Thoracic aorta (tissue), 2 donors: Measurements from ENCODE around the gene FAM72C. TPM values are rescaled to one million over a fixed set of nuclear protein-coding genes. Genes with fewer than 3 reads are reported as not detected.
A peak's percentile ranks its signal among the peaks of the same experiment; 100 is the strongest.
"Not testable (repeated sequence)": the region's sequence is repeated elsewhere in the genome, so short reads cannot be mapped to it uniquely, and the experiment has no call there.

Experiments used
- ATAC-seq: fragments of 150-250 bp; one replicate; pipeline ENCODE4 v1.8.0; 2017; ENCODE audit warnings: low read depth; ENCODE audit not compliant: insufficient number of reproducible peaks, low FRiP score
- DNase-seq: peaks from one replicate; pipeline ENCODE4 v3.0.0-alpha.2; 2020; ENCODE audit warnings: low spot score
- H3K27ac ChIP-seq, 2 donors: fragments of 200-600 bp; sonication (generic); 1 replicate in 1 of 2; 2 replicates in 1 of 2; pipeline ENCODE4 v1.5.1; 2016; ENCODE audit warnings: mild to moderate bottlenecking in 2 of 2, moderate library complexity in 2 of 2
- H3K27me3 ChIP-seq: fragments of 200-600 bp; sonication (generic); replicated peaks from 2 replicates; pipeline ENCODE4 v1.6.0; 2016; ENCODE audit warnings: mild to moderate bottlenecking; ENCODE audit not compliant: insufficient read depth
- H3K36me3 ChIP-seq: fragments of 200-600 bp; sonication (generic); one replicate; pipeline ENCODE4 v1.5.1; 2016
- H3K4me1 ChIP-seq, 2 donors: fragments of 200-600 bp; sonication (generic); 1 replicate in 1 of 2; 2 replicates in 1 of 2; pipeline versions ENCODE4 v1.5.1 to v1.6.0; 2016; ENCODE audit warnings: low read depth in 2 of 2, mild to moderate bottlenecking in 1 of 2; ENCODE audit not compliant: control insufficient read depth in 1 of 2
- H3K4me3 ChIP-seq: fragments of 200-600 bp; sonication (generic); 2 replicates; pipeline ENCODE4 v1.5.1; 2016; ENCODE audit warnings: mild to moderate bottlenecking
- H3K9me3 ChIP-seq: fragments of 200-600 bp; sonication (generic); 2 replicates; pipeline ENCODE4 v1.5.1; 2016
- total RNA-seq, 2 donors: library from RNA; depleted of rRNA; stranded (reverse); fragments of >200 nt; gene quantifications; one replicate each; pipeline versions ENCODE4 v1.1.0 to v1.2.3, GENCODE V29; 2016

Gene FAM72C
- total RNA-seq, 2 donors from 2014 or later, result not detected

DNA sequence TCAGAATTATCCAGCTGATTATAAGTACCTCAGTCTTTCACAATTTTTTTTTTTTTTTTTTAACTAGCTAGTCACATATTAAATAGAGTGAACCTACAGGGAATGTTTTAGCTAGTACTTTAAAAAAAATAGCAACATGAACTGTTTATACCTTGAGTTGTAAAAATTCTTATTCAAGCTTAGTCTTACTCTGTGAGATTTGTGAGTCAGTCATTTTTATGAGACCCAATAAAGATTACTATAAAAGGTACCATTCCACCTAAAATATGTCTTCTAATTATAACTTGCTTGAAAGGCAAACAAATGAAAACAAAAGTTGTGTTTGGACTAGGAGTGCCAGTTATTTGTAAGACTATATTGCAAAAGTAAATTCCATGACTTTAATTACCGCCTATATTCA lies 5.9 kb downstream of the FAM72C start:
- H3K9me3 ChIP-seq, H3K4me3 ChIP-seq, H3K27ac ChIP-seq, ATAC-seq, H3K4me1 ChIP-seq, DNase-seq, H3K27me3 ChIP-seq, H3K36me3 ChIP-seq: not testable (repeated sequence)

GRCh38 chr1:143964294-143964693 lies 7.5 kb downstream of the FAM72C start:
- not testable (repeated sequence) for H3K4me1 ChIP-seq, H3K4me3 ChIP-seq, H3K36me3 ChIP-seq, DNase-seq, H3K27ac ChIP-seq, H3K27me3 ChIP-seq, H3K9me3 ChIP-seq, ATAC-seq

GRCh38 chr1:143955930-143956329 lies 15.9 kb downstream of the FAM72C start:
- not testable (repeated sequence) for ATAC-seq, H3K27me3 ChIP-seq, H3K27ac ChIP-seq, H3K36me3 ChIP-seq, H3K9me3 ChIP-seq, H3K4me3 ChIP-seq, DNase-seq, H3K4me1 ChIP-seq

- not testable (repeated sequence) for H3K36me3 ChIP-seq, H3K27ac ChIP-seq, H3K27me3 ChIP-seq, H3K9me3 ChIP-seq, DNase-seq, ATAC-seq, H3K4me1 ChIP-seq, H3K4me3 ChIP-seq
Observed at GRCh38 chr1:143952913-143953312, 18.9 kb downstream of the FAM72C start.

GRCh38 chr1:143951485-143952391 lies 20.0 kb downstream of the FAM72C start:
- not testable (repeated sequence) for H3K9me3 ChIP-seq, H3K4me3 ChIP-seq, H3K36me3 ChIP-seq, H3K27me3 ChIP-seq, DNase-seq, H3K4me1 ChIP-seq, H3K27ac ChIP-seq
- peak; percentile 73 for ATAC-seq

DNA sequence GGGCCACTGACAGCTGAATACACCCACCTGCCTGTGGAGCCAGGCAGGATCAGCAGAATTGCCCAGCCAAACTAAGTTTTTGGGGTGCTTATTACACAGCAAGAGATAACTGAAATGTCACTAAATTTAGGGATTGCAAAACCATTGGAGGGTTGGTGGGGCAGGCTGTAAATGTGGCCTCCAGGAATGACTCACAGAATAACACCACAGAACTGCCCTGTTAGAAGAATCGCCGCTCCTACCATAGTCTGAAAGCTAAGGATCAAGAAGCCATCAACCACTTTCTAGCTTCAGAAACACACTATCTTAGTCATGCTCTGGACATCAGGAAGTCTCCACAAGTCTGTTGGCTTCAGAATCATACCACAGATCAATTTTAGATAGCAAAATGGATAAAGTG lies 24.0 kb downstream of the FAM72C start:
- not testable (repeated sequence) for H3K27ac ChIP-seq, DNase-seq, H3K9me3 ChIP-seq, H3K36me3 ChIP-seq, ATAC-seq, H3K4me3 ChIP-seq, H3K27me3 ChIP-seq, H3K4me1 ChIP-seq

DNA sequence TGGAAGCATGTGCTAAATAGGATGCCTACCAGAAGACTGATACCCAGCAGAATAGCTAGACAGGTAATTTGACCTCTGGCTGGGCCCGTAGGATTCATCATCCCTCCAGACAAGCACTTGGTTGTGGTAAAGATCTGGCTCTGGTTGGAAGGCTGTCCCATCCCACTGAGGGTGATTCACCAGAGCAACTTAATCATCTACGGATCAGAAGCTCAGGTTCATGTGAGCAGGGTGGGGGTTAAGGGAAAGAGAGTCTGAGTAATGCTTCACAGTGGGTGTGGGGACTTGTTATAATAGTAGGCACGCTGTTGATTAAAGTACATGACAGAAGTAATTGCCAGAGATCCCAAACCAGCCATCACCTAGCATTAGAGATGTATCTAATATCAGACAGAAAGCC lies 26.5 kb downstream of the FAM72C start:
- not testable (repeated sequence) for H3K4me1 ChIP-seq, ATAC-seq, H3K9me3 ChIP-seq, H3K4me3 ChIP-seq, H3K36me3 ChIP-seq, DNase-seq, H3K27me3 ChIP-seq, H3K27ac ChIP-seq

DNA sequence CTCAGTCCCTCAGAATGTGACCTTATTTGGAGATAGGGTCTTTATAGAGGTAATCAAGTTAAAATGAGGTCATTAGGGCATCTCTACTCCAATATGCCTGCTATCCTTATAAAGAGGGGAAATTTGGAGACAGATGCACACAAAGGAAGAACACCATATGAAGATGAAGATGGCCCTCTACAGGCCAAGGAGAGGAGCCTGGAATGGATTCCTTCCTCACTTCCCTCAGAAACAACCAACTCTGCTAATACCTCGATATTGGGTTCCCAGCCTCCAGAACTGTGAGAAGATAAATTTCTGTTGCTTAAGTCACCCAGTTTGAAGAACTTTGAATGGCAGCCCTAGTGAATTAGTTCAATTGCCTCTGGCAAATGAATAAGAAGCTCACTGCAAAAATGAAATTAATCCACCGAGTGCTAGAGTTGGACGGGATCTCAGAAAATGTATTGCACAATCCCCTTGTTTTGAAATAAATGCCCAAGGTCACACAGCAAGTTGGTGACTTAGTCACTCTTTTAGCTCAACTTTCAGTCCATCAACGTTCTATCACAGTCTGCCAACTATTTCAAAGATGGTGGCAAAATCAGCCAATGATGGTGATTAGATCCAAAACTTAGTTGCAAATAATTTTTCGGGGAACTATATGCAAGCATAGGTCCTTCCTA lies 27.1 kb downstream of the FAM72C start:
- not testable (repeated sequence) for H3K27ac ChIP-seq, H3K9me3 ChIP-seq, H3K4me1 ChIP-seq, H3K27me3 ChIP-seq, DNase-seq, H3K4me3 ChIP-seq, H3K36me3 ChIP-seq, ATAC-seq

- not testable (repeated sequence) for H3K27me3 ChIP-seq, H3K4me1 ChIP-seq, H3K4me3 ChIP-seq, H3K36me3 ChIP-seq, DNase-seq, H3K9me3 ChIP-seq, H3K27ac ChIP-seq
- peak; percentile 27 for ATAC-seq
Observed at GRCh38 chr1:143943319-143943978, 28.3 kb downstream of the FAM72C start.

DNA sequence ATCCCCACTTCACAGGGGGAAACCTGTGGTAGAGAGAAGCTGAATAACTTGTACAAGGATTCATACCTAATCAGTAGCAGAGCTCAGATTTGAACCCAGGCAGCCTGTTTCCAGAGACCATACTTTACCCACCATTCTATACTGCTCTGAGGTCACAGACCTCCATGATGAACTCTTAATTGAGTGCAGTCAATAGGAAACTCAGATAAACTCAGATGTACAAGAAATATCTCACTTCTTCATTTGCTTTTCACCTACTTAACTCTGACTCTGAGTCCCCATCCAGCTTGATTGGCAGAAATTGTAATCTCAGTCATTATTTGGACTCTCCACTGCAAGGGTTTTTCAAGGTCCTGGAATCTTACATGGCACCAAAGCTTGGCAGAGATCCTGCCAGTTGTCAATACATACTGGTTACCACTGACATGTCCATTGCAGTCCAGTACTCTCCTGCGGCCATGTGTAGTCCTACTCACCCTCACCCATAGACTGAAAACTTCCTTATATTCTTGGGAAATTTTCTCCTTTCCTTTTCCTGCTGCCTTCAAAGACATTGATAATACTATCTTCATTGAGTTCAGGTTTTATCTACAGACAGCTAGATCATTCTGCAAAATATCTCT lies 29.4 kb downstream of the FAM72C start:
- not testable (repeated sequence) for ATAC-seq, H3K27me3 ChIP-seq, H3K36me3 ChIP-seq, DNase-seq, H3K27ac ChIP-seq, H3K4me3 ChIP-seq, H3K9me3 ChIP-seq, H3K4me1 ChIP-seq

DNA sequence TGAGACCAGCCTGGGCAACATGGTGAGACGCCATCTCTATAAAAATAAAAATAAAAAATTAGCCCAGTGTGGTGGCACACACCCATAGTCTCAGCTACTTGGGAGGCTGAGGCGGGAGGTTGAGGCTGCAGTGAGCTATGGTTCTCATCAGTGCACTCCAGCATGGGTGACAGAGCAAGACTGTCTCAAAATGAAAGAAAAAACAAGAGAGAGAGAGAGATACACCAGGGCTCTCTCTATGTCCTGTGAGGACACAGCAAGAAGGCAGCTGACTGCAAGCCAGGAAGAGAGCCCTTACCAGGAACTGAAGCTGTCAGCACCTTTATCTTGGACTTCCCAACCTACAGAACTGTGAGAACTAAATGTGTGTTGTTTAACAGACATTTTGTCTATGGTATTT lies 32.1 kb downstream of the FAM72C start:
- not testable (repeated sequence) for DNase-seq, ATAC-seq, H3K27ac ChIP-seq, H3K4me1 ChIP-seq, H3K4me3 ChIP-seq, H3K27me3 ChIP-seq, H3K36me3 ChIP-seq, H3K9me3 ChIP-seq

- not testable (repeated sequence) for H3K9me3 ChIP-seq, H3K27me3 ChIP-seq, ATAC-seq, H3K4me3 ChIP-seq, H3K4me1 ChIP-seq, H3K27ac ChIP-seq, H3K36me3 ChIP-seq, DNase-seq
Observed at GRCh38 chr1:143938922-143939321, 32.9 kb downstream of the FAM72C start.
